ENCODE data around the gene SHISA8.
A peak's percentile ranks its signal among the peaks of the same experiment; 100 is the strongest.
"Not testable (repeated sequence)": the region's sequence is repeated elsewhere in the genome, so short reads cannot be mapped to it uniquely, and the experiment has no call there.

Gene SHISA8

GRCh38 chr22:41885116-41885515 lies 29.8 kb downstream of the SHISA8 start:
- H3K9me3 Mint-ChIP-seq: no peaks in the 10 kb centered on the region
- ATAC-seq (replicated peaks) (no peak), DNase-seq (no peak)
- H3K4me3 Mint-ChIP-seq: no peak overlapping the region
- no peaks in the 10 kb centered on the region for H3K27me3 Mint-ChIP-seq
- H3K4me1 Mint-ChIP-seq (ENCODE audit: low read depth in 2 of 2): peaks cover 0 to 1% of the 10 kb centered on the region in 2 donors
- no peak overlapping the region for H3K27ac Mint-ChIP-seq
- H3K36me3 Mint-ChIP-seq (ENCODE audit: insufficient read depth): peaks cover 55% of the 10 kb centered on the region

GRCh38 chr22:41883400-41883799 lies 31.5 kb downstream of the SHISA8 start:
- H3K36me3 Mint-ChIP-seq (ENCODE audit: insufficient read depth): peaks cover 60% of the 10 kb centered on the region
- H3K4me1 Mint-ChIP-seq (ENCODE audit: low read depth in 2 of 2): peaks cover 0 to 1% of the 10 kb centered on the region in 2 donors
- ATAC-seq (replicated peaks): no peak
- H3K9me3 Mint-ChIP-seq: no peaks in the 10 kb centered on the region
- no peak overlapping the region for H3K4me3 Mint-ChIP-seq
- peak overlapping the region in 1 of 2 donors; percentile 22 for H3K27ac Mint-ChIP-seq
- no peak for DNase-seq
- H3K27me3 Mint-ChIP-seq: no peaks in the 10 kb centered on the region

GRCh38 chr22:41880653-41881052 lies 34.2 kb downstream of the SHISA8 start:
- DNase-seq: no peak
- Mint-ChIP-seq H3K4me3 (no peak overlapping the region), H3K27me3 (no peaks in the 10 kb centered on the region), H3K36me3 (ENCODE audit: insufficient read depth) (peaks cover 72% of the 10 kb centered on the region), H3K4me1 (ENCODE audit: low read depth in 2 of 2) (no peaks in the 10 kb centered on the region), H3K9me3 (no peaks in the 10 kb centered on the region), H3K27ac (no peak overlapping the region)
- no peak for ATAC-seq (replicated peaks)

DNA sequence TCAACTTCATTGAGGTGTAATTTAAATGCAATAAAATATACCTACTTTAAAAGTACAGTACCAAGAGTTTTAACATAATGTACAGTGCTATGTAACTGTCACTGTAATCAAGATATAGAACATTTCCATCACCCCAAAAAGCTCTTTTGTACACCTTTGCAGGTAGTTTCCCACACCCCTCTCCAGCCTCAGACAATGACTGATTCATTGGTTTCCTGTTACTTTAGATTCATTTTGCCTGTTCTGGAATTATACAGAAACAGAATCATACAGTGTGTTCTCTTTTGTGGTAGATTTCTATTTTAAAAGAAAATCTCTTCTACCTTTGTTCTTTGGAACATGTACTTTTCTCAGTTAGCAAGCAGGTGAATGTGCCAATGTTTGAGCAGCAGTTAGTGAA lies 38.2 kb downstream of the SHISA8 start:
- H3K4me1 Mint-ChIP-seq (ENCODE audit: low read depth in 2 of 2): peaks cover 6 to 7% of the 10 kb centered on the region in 2 donors
- no peak overlapping the region for H3K4me3 Mint-ChIP-seq
- DNase-seq (no peak), ATAC-seq (replicated peaks) (no peak)
- H3K27ac Mint-ChIP-seq: no peak overlapping the region
- no peaks in the 10 kb centered on the region for H3K27me3 Mint-ChIP-seq
- peaks cover 72% of the 10 kb centered on the region for H3K36me3 Mint-ChIP-seq (ENCODE audit: insufficient read depth)
- no peaks in the 10 kb centered on the region for H3K9me3 Mint-ChIP-seq

DNA sequence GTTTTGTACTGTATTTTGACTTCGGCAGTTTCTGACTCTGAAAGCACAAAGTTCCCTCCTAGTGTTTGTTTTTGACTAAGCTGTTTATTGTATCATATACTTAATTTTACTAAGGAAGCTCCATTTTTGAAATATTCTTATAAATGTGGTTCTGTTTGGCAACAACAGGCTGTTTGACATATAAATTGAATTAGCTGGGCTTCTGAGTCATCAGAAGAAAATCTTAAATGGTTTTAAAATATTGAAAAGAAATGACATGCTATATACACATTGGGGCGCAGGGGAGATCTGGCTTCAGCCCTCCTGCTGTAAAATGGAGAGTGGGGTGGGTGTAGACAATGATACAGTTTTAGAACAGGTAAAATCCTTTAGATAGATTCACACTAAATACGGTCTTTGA lies 38.6 kb downstream of the SHISA8 start:
- Mint-ChIP-seq H3K36me3 (ENCODE audit: insufficient read depth) (peaks cover 72% of the 10 kb centered on the region), H3K27me3 (no peaks in the 10 kb centered on the region), H3K4me3 (no peak overlapping the region), H3K4me1 (ENCODE audit: low read depth in 2 of 2) (peaks cover 6 to 7% of the 10 kb centered on the region in 2 donors), H3K9me3 (no peaks in the 10 kb centered on the region), H3K27ac (no peak overlapping the region)
- DNase-seq (no peak), ATAC-seq (replicated peaks) (no peak)

DNA sequence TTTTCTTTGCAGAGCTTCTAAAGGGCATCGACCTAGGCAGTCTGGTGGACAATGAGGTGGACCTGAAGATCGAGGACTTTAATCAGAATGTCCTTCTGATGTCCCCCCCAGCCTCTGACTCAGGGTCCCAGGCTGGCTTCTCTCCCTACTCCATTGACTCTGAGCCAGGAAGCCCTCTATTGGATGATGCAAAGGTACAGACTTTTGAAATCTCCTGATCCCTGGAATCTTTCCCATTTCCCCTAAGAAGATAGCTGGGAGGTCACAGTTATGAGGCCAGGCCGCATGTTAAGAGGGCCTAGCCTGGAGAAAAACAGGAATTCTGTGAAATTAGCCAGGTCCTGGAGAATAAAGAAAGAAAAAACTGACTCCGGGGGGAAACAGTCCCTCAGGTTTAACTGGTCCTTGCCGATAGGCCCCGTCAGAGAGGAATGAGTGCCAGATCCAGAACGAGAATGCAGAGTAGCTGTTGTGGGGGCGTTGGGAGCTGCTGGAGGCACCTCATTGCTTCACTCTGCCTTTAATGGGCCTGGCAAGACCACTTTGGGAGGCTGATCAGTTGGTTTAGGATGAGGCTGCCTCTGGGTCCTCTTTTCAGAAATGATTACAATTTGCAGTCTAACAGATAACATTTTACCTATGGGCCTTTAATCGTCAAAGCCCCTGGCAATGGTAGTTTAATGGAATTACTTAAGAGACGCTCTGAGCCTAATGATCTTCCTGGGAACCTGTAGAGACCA lies 39.2 kb downstream of the SHISA8 start:
- Mint-ChIP-seq H3K9me3 (no peaks in the 10 kb centered on the region), H3K4me1 (ENCODE audit: low read depth in 2 of 2) (peaks cover 6 to 7% of the 10 kb centered on the region in 2 donors), H3K36me3 (ENCODE audit: insufficient read depth) (peaks cover 72% of the 10 kb centered on the region), H3K27ac (peak overlapping the region in 1 of 2 donors; percentile 55), H3K27me3 (no peaks in the 10 kb centered on the region), H3K4me3 (no peak overlapping the region)
- DNase-seq (no peak), ATAC-seq (replicated peaks) (no peak)

GRCh38 chr22:41874090-41874489 lies 40.8 kb downstream of the SHISA8 start:
- peaks cover 6 to 7% of the 10 kb centered on the region in 2 donors for H3K4me1 Mint-ChIP-seq (ENCODE audit: low read depth in 2 of 2)
- no peak overlapping the region for H3K4me3 Mint-ChIP-seq
- H3K9me3 Mint-ChIP-seq: no peaks in the 10 kb centered on the region
- peaks cover 74% of the 10 kb centered on the region for H3K36me3 Mint-ChIP-seq (ENCODE audit: insufficient read depth)
- no peak for DNase-seq
- H3K27ac Mint-ChIP-seq: no peak overlapping the region
- no peaks in the 10 kb centered on the region for H3K27me3 Mint-ChIP-seq
- ATAC-seq (replicated peaks): no peak

GRCh38 chr22:41873391-41873790 lies 41.5 kb downstream of the SHISA8 start:
- DNase-seq (no peak), ATAC-seq (replicated peaks) (peak; percentile 92)
- Mint-ChIP-seq H3K27ac (peak overlapping the region; percentile 72 to 75), H3K4me1 (ENCODE audit: low read depth in 2 of 2) (peaks cover 6 to 7% of the 10 kb centered on the region in 2 donors), H3K4me3 (peak overlapping the region in 1 of 2 donors; percentile 12), H3K36me3 (ENCODE audit: insufficient read depth) (peaks cover 76% of the 10 kb centered on the region), H3K9me3 (no peaks in the 10 kb centered on the region), H3K27me3 (no peaks in the 10 kb centered on the region)

DNA sequence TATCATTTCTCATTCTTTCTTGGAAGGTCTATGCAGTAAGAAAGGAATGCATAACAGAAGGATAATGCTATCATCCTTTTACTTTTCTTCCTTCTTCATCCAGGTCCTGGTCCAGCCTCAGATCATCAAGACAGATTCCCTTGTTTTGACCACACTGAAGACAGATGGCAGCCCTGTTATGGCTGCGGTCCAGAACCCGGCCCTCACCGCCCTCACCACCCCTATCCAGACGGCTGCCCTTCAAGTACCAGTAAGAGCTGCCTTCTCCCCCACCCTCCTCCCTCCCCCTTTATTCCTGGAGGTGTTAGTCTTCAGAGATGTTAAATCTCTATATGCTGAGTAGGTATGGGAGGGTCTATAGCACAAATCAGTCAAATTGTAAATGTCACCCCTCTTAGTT lies 44.1 kb downstream of the SHISA8 start:
- no peak for ATAC-seq (replicated peaks)
- Mint-ChIP-seq H3K36me3 (ENCODE audit: insufficient read depth) (peaks cover 72% of the 10 kb centered on the region), H3K27ac (no peak overlapping the region), H3K4me1 (ENCODE audit: low read depth in 2 of 2) (peaks cover 7 to 17% of the 10 kb centered on the region in 2 donors), H3K9me3 (no peaks in the 10 kb centered on the region), H3K27me3 (no peaks in the 10 kb centered on the region), H3K4me3 (no peak overlapping the region)
- no peak for DNase-seq

GRCh38 chr22:41870081-41870480 lies 44.8 kb downstream of the SHISA8 start:
- H3K4me3 Mint-ChIP-seq; ATAC-seq (replicated peaks); DNase-seq; H3K9me3 Mint-ChIP-seq; H3K27me3 Mint-ChIP-seq: not testable (repeated sequence)
- Mint-ChIP-seq H3K36me3 (ENCODE audit: insufficient read depth) (peaks cover 68% of the 10 kb centered on the region), H3K27ac (peak overlapping the region in 1 of 2 donors; percentile 23), H3K4me1 (ENCODE audit: low read depth in 2 of 2) (peaks cover 9 to 17% of the 10 kb centered on the region in 2 donors)

DNA sequence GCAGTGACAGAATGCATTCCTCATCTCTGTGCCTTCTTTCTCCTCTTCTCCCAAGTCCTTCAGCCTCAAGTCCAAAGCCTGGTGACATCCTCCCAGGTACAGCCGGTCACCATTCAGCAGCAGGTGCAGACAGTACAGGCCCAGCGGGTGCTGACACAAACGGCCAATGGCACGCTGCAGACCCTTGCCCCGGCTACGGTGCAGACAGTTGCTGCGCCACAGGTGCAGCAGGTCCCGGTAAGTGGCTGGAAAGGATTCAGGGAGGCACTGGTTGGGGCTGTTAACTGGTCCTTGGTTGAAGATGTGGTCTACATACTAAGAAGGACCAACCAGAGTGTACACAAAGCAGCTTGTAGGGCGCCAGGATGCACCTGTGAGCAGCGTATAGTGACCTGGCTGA lies 46.3 kb downstream of the SHISA8 start:
- no peak for ATAC-seq (replicated peaks)
- no peak overlapping the region for H3K27ac Mint-ChIP-seq
- DNase-seq: no peak
- H3K4me1 Mint-ChIP-seq (ENCODE audit: low read depth in 2 of 2): peaks cover 9 to 16% of the 10 kb centered on the region in 2 donors
- H3K9me3 Mint-ChIP-seq: no peaks in the 10 kb centered on the region
- peaks cover 64% of the 10 kb centered on the region for H3K36me3 Mint-ChIP-seq (ENCODE audit: insufficient read depth)
- no peaks in the 10 kb centered on the region for H3K27me3 Mint-ChIP-seq
- H3K4me3 Mint-ChIP-seq: no peak overlapping the region

GRCh38 chr22:41863472-41863871 lies 51.4 kb downstream of the SHISA8 start:
- no peak for DNase-seq
- H3K27ac Mint-ChIP-seq: peak overlapping the region; percentile 90 to 93
- H3K4me1 Mint-ChIP-seq (ENCODE audit: low read depth in 2 of 2): peaks cover 32 to 43% of the 10 kb centered on the region in 2 donors
- H3K27me3 Mint-ChIP-seq: no peaks in the 10 kb centered on the region
- peaks cover 37% of the 10 kb centered on the region for H3K36me3 Mint-ChIP-seq (ENCODE audit: insufficient read depth)
- H3K4me3 Mint-ChIP-seq: peak overlapping the region; percentile 59 to 60
- H3K9me3 Mint-ChIP-seq: no peaks in the 10 kb centered on the region
- ATAC-seq (replicated peaks): no peak

DNA sequence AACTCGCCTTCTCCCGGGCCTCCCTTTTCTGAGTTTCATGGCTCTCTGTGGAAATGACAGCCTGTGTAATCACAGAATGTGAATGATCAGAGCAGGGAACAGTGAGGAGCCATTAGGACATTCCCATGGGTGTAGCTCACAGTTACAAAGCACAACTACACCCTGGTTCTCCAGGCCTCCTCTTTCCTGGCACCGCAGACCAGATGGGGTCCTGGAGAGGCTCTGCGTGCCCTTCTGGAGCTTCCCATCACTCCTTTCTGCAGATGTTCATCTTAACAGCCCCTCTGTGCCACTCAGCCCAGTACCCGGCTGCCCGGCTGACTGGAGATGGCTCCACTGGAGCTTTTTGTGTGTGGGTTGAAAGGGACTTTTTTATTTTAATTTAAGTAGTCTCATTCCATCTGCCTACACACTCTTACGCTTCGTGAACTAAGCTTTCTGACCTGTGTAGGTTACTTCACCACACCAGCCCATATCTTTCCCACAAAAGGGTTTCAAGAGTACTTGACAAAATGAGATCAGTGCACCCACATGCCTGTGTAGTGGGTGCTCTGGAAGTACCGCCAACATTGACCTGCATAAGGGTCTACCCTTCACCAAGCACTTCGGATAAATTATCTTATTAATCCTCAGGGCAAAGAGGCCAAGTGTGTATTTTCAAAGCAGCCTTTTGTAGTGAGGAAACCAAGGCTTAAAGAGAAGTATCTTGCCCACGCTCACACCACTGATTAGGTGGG lies 52.2 kb downstream of the SHISA8 start:
- Mint-ChIP-seq H3K9me3 (no peaks in the 10 kb centered on the region), H3K27me3 (no peaks in the 10 kb centered on the region), H3K36me3 (ENCODE audit: insufficient read depth) (peaks cover 34% of the 10 kb centered on the region), H3K4me3 (peak overlapping the region; percentile 59 to 60), H3K4me1 (ENCODE audit: low read depth in 2 of 2) (peaks cover 37 to 50% of the 10 kb centered on the region in 2 donors), H3K27ac (peak overlapping the region; percentile 90 to 93)
- DNase-seq: no peak
- ATAC-seq (replicated peaks): peak; percentile 43

DNA sequence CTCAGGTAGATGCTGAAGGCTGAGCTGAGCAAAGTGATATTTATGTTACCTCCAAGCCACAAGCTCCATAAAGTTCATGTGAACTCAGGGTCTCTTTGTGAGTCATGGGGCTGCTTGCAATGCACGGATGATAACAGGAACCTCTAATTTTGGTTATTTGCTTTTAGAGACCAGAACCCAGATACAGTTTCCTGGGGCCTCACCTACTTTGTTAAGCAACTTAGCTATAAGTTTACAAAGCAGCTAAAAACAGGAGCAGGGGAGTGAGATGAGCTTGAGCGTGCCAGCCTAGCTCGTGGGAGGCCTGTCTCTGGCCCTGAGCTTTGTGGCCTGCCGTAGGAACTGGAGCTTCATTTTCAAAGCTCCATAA lies 52.7 kb downstream of the SHISA8 start:
- H3K4me1 Mint-ChIP-seq (ENCODE audit: low read depth in 2 of 2): peaks cover 42 to 54% of the 10 kb centered on the region in 2 donors
- H3K36me3 Mint-ChIP-seq (ENCODE audit: insufficient read depth): peaks cover 29% of the 10 kb centered on the region
- no peaks in the 10 kb centered on the region for H3K27me3 Mint-ChIP-seq
- peak overlapping the region; percentile 90 to 93 for H3K27ac Mint-ChIP-seq
- DNase-seq (peak in 1 of 3 experiments; percentile 9), ATAC-seq (replicated peaks) (peak; percentile 46)
- no peaks in the 10 kb centered on the region for H3K9me3 Mint-ChIP-seq
- H3K4me3 Mint-ChIP-seq: peak overlapping the region; percentile 59 to 60
